ENCODE data around the gene CFAP57.

The CFAP57 gene

DNA sequence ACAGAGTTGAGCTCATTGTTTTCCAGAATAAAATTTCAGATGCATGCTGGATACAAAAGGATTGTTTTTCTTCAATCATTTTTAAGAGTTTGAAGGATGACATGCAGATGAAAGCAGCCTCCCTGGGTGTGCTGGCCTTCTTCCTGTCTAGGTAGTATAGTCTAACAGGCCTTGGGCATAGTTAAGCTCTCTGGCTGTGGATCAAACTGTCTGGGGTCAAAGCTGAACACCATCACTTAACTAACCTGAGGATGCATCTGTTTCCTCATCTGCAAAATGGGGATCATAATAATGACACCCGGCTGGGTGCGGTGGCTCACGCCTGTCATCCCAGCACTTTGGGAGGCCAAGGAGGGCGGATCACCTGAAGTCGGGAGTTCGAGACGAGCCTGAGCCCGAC lies 122.6 kb downstream of the CFAP57 start:
- DNase-seq (ENCODE audit: low read depth in 2 of 3, low spot score in 2 of 3): no peak

DNA sequence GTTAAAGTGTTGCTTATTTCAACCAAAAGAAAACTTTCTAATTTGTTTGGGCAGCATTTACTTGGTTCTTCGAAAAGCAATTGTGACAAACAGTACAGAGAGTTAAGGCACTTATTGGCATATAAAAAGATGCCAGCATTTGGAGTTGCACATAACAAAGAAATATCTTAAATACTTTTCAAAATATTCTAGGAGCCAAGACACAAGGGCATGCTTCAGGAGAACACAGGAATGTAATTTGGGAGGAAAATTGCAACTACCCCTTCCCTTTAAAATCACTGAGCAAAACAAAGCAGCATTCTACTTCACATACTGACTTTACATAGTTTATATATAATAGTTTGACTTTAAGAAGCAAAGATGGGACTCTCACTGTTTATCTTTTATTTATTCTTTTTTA lies 124.1 kb downstream of the CFAP57 start:
- DNase-seq (ENCODE audit: low read depth in 2 of 3, low spot score in 2 of 3): no peak

- no peak for DNase-seq (ENCODE audit: low read depth in 2 of 3, low spot score in 2 of 3)
Measured at GRCh38 chr1:43298055-43298454, 125.9 kb downstream of the CFAP57 start.

- no peak for DNase-seq (ENCODE audit: low read depth in 2 of 3, low spot score in 2 of 3)
Measured at GRCh38 chr1:43299101-43299500, 127.0 kb downstream of the CFAP57 start.

DNA sequence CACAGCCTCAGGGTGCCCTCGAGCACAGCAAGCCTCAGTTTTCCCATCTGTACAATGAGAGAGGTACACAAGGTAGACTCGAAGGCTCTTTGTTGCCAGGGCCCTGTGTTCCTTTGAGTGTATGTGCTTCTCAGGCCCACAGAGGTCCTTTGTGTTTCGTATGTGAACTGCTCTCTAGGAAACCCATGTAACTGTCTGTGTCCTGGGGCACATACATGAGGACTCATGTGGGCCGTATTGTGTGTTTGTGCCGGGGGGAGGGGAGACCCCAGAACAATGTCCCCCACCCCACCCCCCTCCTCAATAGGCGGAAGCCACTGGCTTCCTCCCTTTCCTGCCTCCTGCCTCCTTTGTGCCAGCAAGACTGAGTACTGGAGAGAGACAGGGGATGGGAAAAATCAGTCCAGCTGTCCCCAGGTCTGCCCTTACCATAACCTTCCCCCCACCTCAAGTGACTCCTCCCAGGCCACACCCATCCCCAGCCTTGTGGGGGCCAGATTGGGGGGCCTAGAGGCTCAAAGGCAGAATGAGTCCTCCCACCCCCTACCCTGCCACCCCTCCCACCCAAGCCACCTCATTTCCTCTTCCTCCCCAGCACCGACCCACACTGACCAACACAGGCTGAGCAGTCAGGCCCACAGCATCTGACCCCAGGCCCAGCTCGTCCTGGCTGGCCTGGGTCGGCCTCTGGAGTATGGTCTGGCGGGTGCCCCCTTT lies 128.4 kb downstream of the CFAP57 start, which contains the start of gene TIE1:
TSS of gene TIE1 (plus strand) at position 605 of the 717 bp plus-strand sequence. CDS start at position 695, 90 bp downstream.
- no peak for DNase-seq (ENCODE audit: low read depth in 2 of 3, low spot score in 2 of 3)

- DNase-seq (ENCODE audit: low read depth in 2 of 3, low spot score in 2 of 3): no peak
Measured at GRCh38 chr1:43302201-43302600, 130.1 kb downstream of the CFAP57 start.

DNA sequence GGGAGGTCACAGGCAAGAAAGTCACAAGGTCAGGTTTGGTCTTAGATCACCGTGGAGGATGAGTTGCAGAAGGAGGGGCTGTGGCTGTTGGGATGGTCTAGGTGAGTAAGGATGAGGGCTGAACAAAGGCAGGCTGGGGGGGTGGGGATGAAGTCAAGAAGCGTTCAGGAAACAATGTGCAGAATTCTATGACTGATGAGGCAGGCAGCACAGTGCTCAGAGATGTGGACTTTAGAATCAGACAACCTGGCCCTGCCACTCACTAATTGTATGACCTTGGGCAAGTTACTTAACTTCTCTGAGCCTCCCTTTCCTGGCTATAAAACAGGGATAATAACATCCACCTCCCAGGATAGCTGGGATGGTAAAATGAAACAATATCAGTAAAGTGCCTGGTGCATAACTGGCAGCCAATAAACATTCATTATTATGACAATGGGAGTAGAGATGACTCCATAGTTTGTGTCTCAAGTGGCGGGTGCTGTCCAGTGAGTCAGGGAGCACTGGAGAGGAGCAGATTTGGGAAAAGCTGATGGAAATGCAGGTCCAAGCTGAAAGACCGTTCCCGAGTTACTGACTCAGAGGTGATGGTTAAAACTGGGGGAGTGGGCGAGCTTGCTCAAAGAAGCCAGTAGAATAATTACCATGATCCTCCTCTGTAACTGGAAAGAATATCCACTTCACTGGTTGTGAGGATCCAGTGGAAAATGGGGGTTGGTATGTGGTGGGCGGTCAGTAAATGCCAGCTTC lies 130.8 kb downstream of the CFAP57 start:
- DNase-seq (ENCODE audit: low read depth in 2 of 3, low spot score in 2 of 3): no peak

- DNase-seq (ENCODE audit: low read depth in 2 of 3, low spot score in 2 of 3): no peak
Measured at GRCh38 chr1:43303471-43304313, 131.6 kb downstream of the CFAP57 start.
